ENCODE results near the gene TEAD3.

TEAD3 gene

GRCh38 chr6:35457907-35458306, 39.0 kb downstream of the TEAD3 start:
- H3K4me3 ChIP-seq (replicated peaks; ENCODE audit: low read depth, low read length): no peak overlapping the region
- TF ChIP-seq CTCF (IDR thresholded peaks at IDR 0.05; ENCODE audit: low read length, missing control alignments): no peak
- DNase-seq (ENCODE audit: low read depth): no peak

- no peak for DNase-seq (ENCODE audit: low read depth)
- H3K4me3 ChIP-seq (replicated peaks; ENCODE audit: low read depth, low read length): no peak overlapping the region
- TF ChIP-seq CTCF (IDR thresholded peaks at IDR 0.05; ENCODE audit: low read length, missing control alignments): no peak
Measured at GRCh38 chr6:35454391-35455110, 42.3 kb downstream of the TEAD3 start.

- H3K4me3 ChIP-seq (replicated peaks; ENCODE audit: low read depth, low read length): peak overlapping the region; percentile 55
- no peak for TF ChIP-seq CTCF (IDR thresholded peaks at IDR 0.05; ENCODE audit: low read length, missing control alignments)
- no peak for DNase-seq (ENCODE audit: low read depth)
Measured at GRCh38 chr6:35453236-35453635, 43.6 kb downstream of the TEAD3 start.

GRCh38 chr6:35452183-35453090, 44.4 kb downstream of the TEAD3 start, which contains the start of gene FANCE:
TSS of gene FANCE (plus strand) at chr6:35452338. CDS start at chr6:35452546, 208 bp downstream.
- H3K4me3 ChIP-seq (replicated peaks; ENCODE audit: low read depth, low read length): peak within 1 kb of the TSS; percentile 55
- no peak for TF ChIP-seq CTCF (IDR thresholded peaks at IDR 0.05; ENCODE audit: low read length, missing control alignments)
- peak; percentile 91 for DNase-seq (ENCODE audit: low read depth)

- peak overlapping the region; percentile 18 for H3K4me3 ChIP-seq (replicated peaks; ENCODE audit: low read depth, low read length)
- DNase-seq (ENCODE audit: low read depth): no peak
- no peak for TF ChIP-seq CTCF (IDR thresholded peaks at IDR 0.05; ENCODE audit: low read length, missing control alignments)
Measured at GRCh38 chr6:35451354-35452182, 45.3 kb downstream of the TEAD3 start.

- H3K4me3 ChIP-seq (replicated peaks; ENCODE audit: low read depth, low read length): no peak overlapping the region
- DNase-seq (ENCODE audit: low read depth): peak; percentile 78
- TF ChIP-seq CTCF (IDR thresholded peaks at IDR 0.05; ENCODE audit: low read length, missing control alignments): peak; percentile 60
Measured at GRCh38 chr6:35449287-35449881, 47.5 kb downstream of the TEAD3 start.
